Adrenal gland (tissue), 12 donors: Measurements from ENCODE around the gene DNAAF6. TPM values are rescaled to one million over a fixed set of nuclear protein-coding genes. Genes with fewer than 3 reads are reported as not detected.

Source experiments
- polyA plus RNA-seq, 3 donors: library from polyadenylated mRNA; stranded (reverse); fragments of 200-250 nt in 2 of 3; fragments of 350-450 nt in 1 of 3; fragmentation: Illumina TruSeq in 1 of 3; extraction: RNeasy Lipid Tissue Mini Kit (QIAGEN cat#74804) in 1 of 3; gene quantifications; one replicate each; pipeline ENCODE4 v1.2.3, GENCODE V29; 2013 to 2014
- small RNA-seq, 2 donors: library from RNA; depleted of rRNA; stranded (forward); fragments of <200 nt; gene quantifications; one replicate each; pipeline ENCODE3, GENCODE V24; 2016
- total RNA-seq, 9 donors: library from RNA; depleted of rRNA in 4 of 9; stranded (reverse); fragments of >200 nt in 4 of 9; fragments of 120-200 nt in 1 of 9; fragmentation: NEBNext Ultra II Directional in 1 of 9; extraction: Animal tissue kit (Norgen Biotek cat#: 25700) in 1 of 9; gene quantifications; one replicate each; pipeline versions ENCODE4 v1.1.0 to v1.2.4, GENCODE V29; 2013 to 2023
- donor health status: healthy with polysubstance abuse.
- donor health status: Bipolar disorder and iron deficiency.
- donor health status: DM: yes; HTN: yes; CAD: no.
- donor health status: DM: no; HTN: no; CAD: no.
- donor health status: DM: no; HTN: no; CAD: no.
- donor health status: DM: yes; HTN: yes; CAD: no.

Gene DNAAF6
- total and polyA plus RNA-seq, 12 donors: not detected

Small RNAs within 50 kb of the gene (small RNA-seq; reads per million reads assigned to genes)
- gene RF00019: 0 reads per million in 2 donors

Other genes starting within 250 kb of the DNAAF6 start
- 10 to 100 TPM; 30.6 to 50.7 (median 35.2) TPM for gene MORC4, start 206.4 kb upstream of the DNAAF6 start, total RNA-seq
- gene MORC4, start 206.4 kb upstream of the DNAAF6 start, polyA plus RNA-seq: 10 to 100 TPM; 13.4 to 44.7 (median 22.7) TPM
- 10 to 100 TPM in 8 of 9 donors, 1 to 10 TPM in 1; 9.1 to 41.8 (median 15.9) TPM for gene RBM41, start 87.8 kb upstream of the DNAAF6 start, total RNA-seq
- 1 to 10 TPM; 4.2 to 7.8 (median 6.7) TPM for gene RBM41, start 87.8 kb upstream of the DNAAF6 start, polyA plus RNA-seq
- gene NUP62CL, start 178 bp upstream of the DNAAF6 start, total RNA-seq: 10 to 100 TPM in 1 of 9 donors, 1 to 10 TPM in 8; 1.3 to 12.2 (median 4.9) TPM
- gene NUP62CL, start 178 bp upstream of the DNAAF6 start, polyA plus RNA-seq: 1 to 10 TPM; 3.8 to 4.9 (median 4.3) TPM
- gene FRMPD3, start 243.0 kb downstream of the DNAAF6 start, total RNA-seq: under 1 TPM in 5 of 9 donors, not detected in 4; 0.03 to 0.69 (median 0.28) TPM
- gene FRMPD3, start 243.0 kb downstream of the DNAAF6 start, polyA plus RNA-seq: under 1 TPM; 0.10 to 0.31 (median 0.16) TPM